ENCODE measurements around the gene RPL13.

The RPL13 gene

GRCh38 chr16:89560378-89561141 lies at the start of gene RPL13:
TSS of gene RPL13 (plus strand) at chr16:89560682. CDS start at chr16:89560960, 278 bp downstream.
- DNase-seq (ENCODE audit: low spot score): peak; percentile 94

DNA sequence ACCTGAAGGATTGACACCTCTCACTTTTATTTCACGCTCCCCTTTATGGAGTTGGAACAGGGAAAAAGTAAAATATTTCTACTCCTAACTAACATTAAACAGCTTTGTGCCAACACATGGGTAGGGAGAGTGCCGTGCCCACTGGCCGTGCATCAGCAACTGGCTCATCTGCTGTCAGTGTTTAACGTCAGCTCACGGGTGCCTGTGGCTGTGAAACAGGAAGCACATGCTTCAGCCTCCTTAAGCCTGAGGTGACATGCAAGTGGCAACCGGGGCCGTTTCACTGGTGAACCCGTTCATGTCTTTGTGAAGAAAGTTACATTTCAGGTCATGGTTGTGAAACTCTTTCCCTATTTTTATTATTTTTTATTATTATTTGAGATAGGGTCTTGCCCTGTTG lies 49.1 kb upstream of the RPL13 start:
- DNase-seq (ENCODE audit: low spot score): no peak

GRCh38 chr16:89512453-89512852 lies 48.0 kb upstream of the RPL13 start:
- DNase-seq (ENCODE audit: low spot score): no peak

- no peak for DNase-seq (ENCODE audit: low spot score)
These were observed 43.4 kb upstream of the RPL13 start for GRCh38 chr16:89517128-89517527.

DNA sequence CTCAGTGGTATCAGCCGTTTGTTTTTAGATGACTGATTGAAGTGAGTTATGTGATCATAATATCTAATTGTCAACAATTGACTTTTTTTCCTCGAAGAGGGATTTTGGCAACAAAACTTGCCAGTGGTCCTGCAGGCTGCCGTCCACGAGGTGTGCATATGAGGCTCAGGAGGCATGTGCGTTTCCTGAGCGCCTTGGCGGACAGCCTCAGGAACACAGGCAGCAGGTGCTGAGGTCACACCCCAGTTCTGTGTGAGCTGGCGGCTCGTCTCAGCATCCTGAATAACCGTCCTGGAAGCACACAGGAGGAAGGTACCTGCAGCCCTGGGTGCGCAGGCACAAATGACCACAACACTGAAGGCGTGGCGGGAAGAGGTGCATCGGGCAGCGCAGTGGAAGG lies 40.6 kb upstream of the RPL13 start:
- DNase-seq (ENCODE audit: low spot score): no peak

GRCh38 chr16:89522287-89522686 lies 38.2 kb upstream of the RPL13 start:
- DNase-seq (ENCODE audit: low spot score): no peak

DNA sequence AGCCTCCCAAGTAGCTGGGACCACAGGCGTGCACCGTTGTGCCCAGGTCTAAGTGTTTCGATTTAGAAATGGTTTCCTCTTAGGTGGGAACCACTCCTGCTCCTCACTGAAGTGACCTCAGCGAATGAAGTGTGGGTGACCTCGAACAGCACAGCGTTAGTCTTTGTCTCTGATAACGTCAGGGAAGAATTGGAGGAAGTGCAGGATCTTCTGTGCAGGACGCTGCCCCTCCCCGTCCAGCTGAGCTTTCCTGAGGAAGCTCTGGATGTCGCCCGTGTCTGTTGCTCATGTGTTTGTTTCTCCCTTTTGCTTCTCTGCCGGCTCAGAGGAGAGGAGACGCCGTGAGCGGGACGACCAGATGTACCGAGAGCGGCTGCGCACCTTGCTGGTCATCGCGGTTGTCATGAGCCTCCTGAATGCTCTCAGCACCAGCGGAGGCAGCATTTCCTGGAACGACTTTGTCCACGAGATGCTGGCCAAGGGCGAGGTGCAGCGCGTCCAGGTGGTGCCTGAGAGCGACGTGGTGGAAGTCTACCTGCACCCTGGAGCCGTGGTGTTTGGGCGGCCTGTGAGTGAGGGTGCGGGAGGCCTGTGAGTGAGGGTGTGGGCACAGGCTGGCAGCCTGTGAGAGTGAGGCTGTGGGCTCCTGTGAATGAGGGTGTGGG lies 36.7 kb upstream of the RPL13 start:
- no peak for DNase-seq (ENCODE audit: low spot score)

GRCh38 chr16:89525146-89525913 lies 35.2 kb upstream of the RPL13 start:
- DNase-seq (ENCODE audit: low spot score): no peak

DNA sequence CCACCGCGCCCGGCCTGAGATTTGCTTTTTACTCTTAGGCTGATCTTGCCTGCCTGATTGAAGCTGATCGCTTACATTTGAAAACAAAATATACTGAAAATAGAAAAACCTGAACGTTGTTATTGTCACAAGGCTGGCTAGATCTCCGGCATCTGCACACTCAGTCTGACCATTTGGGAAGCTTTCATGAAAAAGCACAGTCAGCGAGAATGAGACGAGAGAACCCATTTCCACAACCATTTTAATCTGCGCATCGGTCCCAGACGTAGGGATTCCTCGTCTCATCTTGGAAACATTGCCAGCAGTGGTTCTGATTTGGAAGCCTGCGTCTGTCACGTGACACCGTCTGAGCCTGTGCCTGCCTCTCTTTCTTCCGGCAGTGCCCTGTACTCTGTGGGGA lies 31.4 kb upstream of the RPL13 start:
- no peak for DNase-seq (ENCODE audit: low spot score)

DNA sequence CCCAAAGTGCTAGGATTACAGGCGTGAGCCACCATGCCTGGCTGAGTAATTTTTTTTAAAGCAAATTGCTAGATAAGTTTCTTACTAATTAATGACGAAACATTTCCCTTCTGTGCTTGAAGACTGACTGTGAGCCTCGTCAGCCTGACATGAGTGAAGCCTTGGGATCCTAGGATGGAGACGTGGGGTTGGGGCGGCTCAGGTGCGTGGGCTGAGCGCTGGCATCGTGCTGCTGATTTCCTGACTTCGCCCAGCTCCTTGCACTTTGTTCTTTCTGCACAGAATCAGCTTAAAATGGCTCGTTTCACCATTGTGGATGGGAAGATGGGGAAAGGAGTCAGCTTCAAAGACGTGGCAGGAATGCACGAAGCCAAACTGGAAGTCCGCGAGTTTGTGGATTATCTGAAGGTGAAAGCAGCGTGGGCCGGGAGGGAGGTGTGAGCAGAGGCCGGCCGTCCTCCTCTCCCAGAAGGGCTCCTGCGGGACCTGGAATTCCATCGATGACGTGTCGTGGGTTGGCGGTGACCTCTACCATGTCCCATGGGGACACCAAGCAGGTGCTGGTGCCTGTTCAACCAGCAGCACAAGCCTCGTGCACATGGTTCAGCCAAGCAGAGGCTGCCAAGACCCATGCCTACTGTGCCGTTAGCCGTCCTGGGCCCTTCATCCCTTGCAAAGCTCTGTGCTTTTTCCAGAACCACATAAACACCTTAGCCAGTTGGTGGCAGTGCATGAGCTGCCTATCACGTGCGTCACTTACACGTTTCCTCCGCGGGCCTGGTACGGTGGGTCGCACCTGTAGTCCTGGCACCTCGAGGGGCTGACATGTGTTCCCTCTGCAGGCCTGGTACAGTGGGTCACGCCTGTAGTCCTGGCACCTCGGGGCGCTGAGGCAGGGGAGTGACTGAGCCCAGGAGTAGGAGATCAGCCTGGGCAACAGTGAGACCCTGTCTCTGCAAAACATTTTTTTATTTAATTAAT lies 29.8 kb upstream of the RPL13 start:
- no peak for DNase-seq (ENCODE audit: low spot score)

DNA sequence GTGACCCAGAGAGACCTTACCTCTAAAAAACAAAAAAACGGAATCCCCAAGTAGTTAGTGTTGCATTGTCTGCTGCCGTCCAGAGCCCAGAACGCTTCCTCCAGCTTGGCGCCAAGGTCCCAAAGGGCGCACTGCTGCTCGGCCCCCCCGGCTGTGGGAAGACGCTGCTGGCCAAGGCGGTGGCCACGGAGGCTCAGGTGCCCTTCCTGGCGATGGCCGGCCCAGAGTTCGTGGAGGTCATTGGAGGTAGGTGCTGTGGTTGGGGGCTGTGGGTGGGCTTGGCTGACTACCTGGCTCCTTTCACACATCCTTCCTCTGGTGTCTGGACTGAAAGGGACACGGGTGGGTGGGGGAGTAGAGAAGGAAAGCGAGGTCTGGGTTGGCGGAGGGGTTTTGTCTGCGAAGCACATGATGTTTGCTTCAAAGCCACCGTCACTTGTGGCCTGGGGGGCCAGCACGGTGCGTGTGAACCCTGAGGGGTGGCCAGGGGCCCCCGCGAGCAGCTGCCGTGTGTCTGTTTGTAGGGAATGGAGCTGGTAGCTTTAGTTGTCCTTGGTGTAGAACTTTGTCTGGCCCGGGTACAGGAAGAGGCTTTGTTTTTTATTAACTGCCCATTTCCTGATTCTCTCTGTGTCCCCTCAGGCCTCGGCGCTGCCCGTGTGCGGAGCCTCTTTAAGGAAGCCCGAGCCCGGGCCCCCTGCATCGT lies 28.5 kb upstream of the RPL13 start:
- no peak for DNase-seq (ENCODE audit: low spot score)

- peak; percentile 52 for DNase-seq (ENCODE audit: low spot score)
These were observed 26.2 kb upstream of the RPL13 start for GRCh38 chr16:89534252-89534756.

DNA sequence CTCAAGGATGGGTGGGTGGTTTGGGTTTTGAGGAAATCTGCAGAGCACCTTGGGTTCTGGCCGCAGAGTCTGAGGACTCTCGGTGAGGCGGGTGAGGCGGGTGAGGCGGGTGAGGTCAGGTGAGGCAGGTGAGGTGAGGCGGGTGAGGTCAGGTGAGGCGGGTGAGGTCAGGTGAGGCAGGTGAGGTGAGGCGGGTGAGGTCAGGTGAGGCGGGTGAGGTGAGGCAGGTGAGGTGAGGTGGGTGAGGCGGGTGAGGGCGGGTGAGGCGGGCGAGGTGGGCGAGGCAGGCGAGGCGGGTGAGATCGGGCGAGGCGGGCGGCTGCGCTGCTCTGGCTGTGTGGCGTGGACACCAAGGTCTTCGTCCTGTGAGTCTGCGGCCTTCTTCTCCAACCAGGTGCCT lies 24.1 kb upstream of the RPL13 start:
- no peak for DNase-seq (ENCODE audit: low spot score)

GRCh38 chr16:89536886-89537548 lies 23.5 kb upstream of the RPL13 start:
- no peak for DNase-seq (ENCODE audit: low spot score)

- DNase-seq (ENCODE audit: low spot score): no peak
These were observed 22.9 kb upstream of the RPL13 start for GRCh38 chr16:89537549-89537925.

- DNase-seq (ENCODE audit: low spot score): no peak
These were observed 22.2 kb upstream of the RPL13 start for GRCh38 chr16:89538286-89538685.

DNA sequence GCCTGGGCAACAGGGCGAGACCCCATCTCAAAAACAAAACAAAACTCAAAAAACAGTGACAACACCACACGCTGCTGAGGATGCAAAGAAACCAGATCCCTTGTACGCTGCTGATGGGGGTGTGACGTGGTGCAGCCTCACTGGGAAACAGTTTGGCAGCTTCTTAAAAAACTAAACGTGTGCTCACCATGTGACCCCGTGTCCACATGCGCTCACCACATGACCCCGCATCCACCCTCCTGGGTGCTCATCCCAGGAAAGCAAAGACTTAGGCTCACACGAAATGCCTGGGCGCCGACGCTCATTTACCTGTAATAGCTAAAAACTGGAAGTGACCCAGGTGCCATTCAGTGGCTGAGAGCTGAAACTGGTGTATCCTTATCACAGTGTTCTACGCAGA lies 19.9 kb upstream of the RPL13 start:
- no peak for DNase-seq (ENCODE audit: low spot score)

DNA sequence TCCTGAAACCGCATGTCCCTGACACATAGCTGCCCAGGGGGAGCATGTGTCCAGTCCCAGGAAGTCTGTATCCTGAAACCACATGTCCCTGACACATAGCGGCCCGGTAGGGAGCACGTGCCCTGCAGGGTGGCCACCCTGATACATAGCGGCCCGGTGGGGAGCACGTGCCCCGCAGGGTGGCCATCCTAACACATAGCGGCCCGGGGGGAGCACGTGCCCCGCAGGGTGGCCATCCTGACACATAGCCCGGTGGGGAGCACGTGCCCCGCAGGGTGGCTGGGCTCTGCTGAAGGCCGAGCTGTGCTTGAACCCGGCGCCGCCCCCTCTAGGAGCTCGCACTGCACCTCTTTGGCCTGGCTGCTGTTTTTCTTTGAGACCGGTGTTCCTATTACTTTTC lies 18.7 kb upstream of the RPL13 start:
- no peak for DNase-seq (ENCODE audit: low spot score)

- DNase-seq (ENCODE audit: low spot score): no peak
These were observed 16.4 kb upstream of the RPL13 start for GRCh38 chr16:89544113-89544512.

DNA sequence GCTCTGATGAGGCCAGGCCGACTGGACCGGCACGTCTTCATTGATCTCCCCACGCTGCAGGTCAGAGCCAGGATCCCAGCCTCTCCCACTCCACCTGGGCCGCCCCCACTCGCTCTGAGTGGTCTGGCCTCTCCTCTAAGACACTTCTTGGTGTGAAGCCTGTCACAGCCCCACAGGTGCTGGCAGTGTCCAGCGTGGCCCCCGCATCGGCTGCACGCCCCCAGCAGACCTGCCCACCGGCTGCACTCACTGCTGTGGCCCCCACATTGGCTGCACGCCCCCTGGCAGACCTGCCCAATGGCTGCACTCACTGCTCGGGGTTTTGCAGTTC lies 15.8 kb upstream of the RPL13 start:
- no peak for DNase-seq (ENCODE audit: low spot score)
